H1 (cell line): ENCODE measurements around the gene PKM. TPM values are rescaled to one million over a fixed set of nuclear protein-coding genes. Genes with fewer than 3 reads are reported as not detected.

Experiments used
- CTCF ChIA-PET: fragments of 300-600 bp; sonication (Branson Sonifier 250); formaldehyde crosslinking; loops from one replicate; lab custom pipeline; 2021; ENCODE audit not compliant: partially characterized antibody; lab: Charles Lee
- POLR2A ChIA-PET: fragments of 300-600 bp; sonication (Branson Sonifier 250); formaldehyde crosslinking; loops from one replicate; lab custom pipeline; 2021; ENCODE audit warnings: inconsistent platforms; ENCODE audit not compliant: partially characterized antibody; lab: Charles Lee
- DNase-seq, 2 experiments: peaks; one replicate each; pipeline versions ENCODE4 v3.0.0 to v3.0.0-alpha.2; 2010 to 2022; ENCODE audit warnings: low spot score in 2 of 2, low read depth in 1 of 2, mixed read lengths in 1 of 2
- FAIRE-seq: peaks from 2 replicates; lab custom pipeline; 2011; peaks lifted over from hg19 to GRCh38; lab: Jason Lieb, UNC
- H2AFZ ChIP-seq: 2 replicates; pipeline ENCODE4 v1.8.1; 2012; ENCODE audit warnings: low read length, inconsistent platforms
- H2AK5ac ChIP-seq: 2 replicates; pipeline ENCODE4 v1.6.1; 2013; ENCODE audit warnings: low read depth, low read length
- H2BK120ac ChIP-seq: replicated peaks from 2 replicates; pipeline ENCODE3; 2013; ENCODE audit warnings: low read depth, low read length, inconsistent platforms
- H2BK12ac ChIP-seq: 2 replicates; pipeline ENCODE4 v1.6.1; 2013; ENCODE audit warnings: low read depth, low read length
- H2BK15ac ChIP-seq: 2 replicates; pipeline ENCODE4 v1.6.1; 2013; ENCODE audit warnings: low read length
- H2BK20ac ChIP-seq: 2 replicates; pipeline ENCODE4 v1.6.1; 2013; ENCODE audit warnings: low read length
- H2BK5ac ChIP-seq: 2 replicates; pipeline ENCODE4 v1.6.1; 2013; ENCODE audit warnings: low read depth, low read length
- H3K14ac ChIP-seq: 2 replicates; pipeline ENCODE4 v1.6.1; 2013; ENCODE audit warnings: inconsistent platforms; ENCODE audit not compliant: insufficient read length
- H3K18ac ChIP-seq: 2 replicates; pipeline ENCODE4 v1.6.1; 2013; ENCODE audit warnings: low read length; ENCODE audit errors: extremely low read depth
- H3K23ac ChIP-seq: 2 replicates; pipeline ENCODE4 v1.6.1; 2013; ENCODE audit warnings: inconsistent platforms; ENCODE audit not compliant: insufficient read length
- H3K23me2 ChIP-seq: 2 replicates; pipeline ENCODE4 v1.6.1; 2013; ENCODE audit warnings: low read depth, low read length
- H3K27ac ChIP-seq: 2 replicates; pipeline ENCODE4 v1.6.1; 2011; ENCODE audit warnings: low read depth, low read length, inconsistent platforms
- H3K27me3 ChIP-seq, 4 experiments: replicated peaks in 1 of 4; 1 replicate in 1 of 4; 2 replicates in 3 of 4; pipeline versions ENCODE4 v1.6.1 to v1.8.1; 2011 to 2013; ENCODE audit warnings: low read length in 3 of 4, mild to moderate bottlenecking in 3 of 4, inconsistent platforms in 2 of 4, mixed read lengths in 2 of 4, moderate library complexity in 1 of 4; ENCODE audit not compliant: control insufficient read depth in 3 of 4, insufficient read depth in 3 of 4; ENCODE audit errors: extremely low read depth in 1 of 4
- H3K36me3 ChIP-seq, 4 experiments: 2 replicates each; pipeline versions ENCODE4 v1.6.1 to v1.8.1; 2011 to 2013; ENCODE audit warnings: mild to moderate bottlenecking in 4 of 4, low read length in 3 of 4, moderate library complexity in 2 of 4, control low read depth in 1 of 4, inconsistent platforms in 1 of 4; ENCODE audit not compliant: insufficient read depth in 4 of 4, control insufficient read depth in 2 of 4
- H3K4ac ChIP-seq: replicated peaks from 2 replicates; pipeline ENCODE3; 2013; ENCODE audit warnings: low read length, low read depth, mixed read lengths, inconsistent platforms; ENCODE audit not compliant: insufficient read length
- H3K4me1 ChIP-seq, 4 experiments: replicated peaks in 1 of 4; 1 replicate in 1 of 4; 2 replicates in 3 of 4; pipeline versions ENCODE4 v1.6.1 to v1.8.1; 2011 to 2013; ENCODE audit warnings: low read length in 3 of 4, inconsistent platforms in 2 of 4, mixed read lengths in 1 of 4; ENCODE audit not compliant: insufficient read depth in 4 of 4, control insufficient read depth in 3 of 4
- H3K4me2 ChIP-seq, 2 experiments: 2 replicates each; pipeline versions ENCODE4 v1.6.1 to v1.8.1; 2011 to 2013; ENCODE audit warnings: low read depth in 2 of 2, low read length in 2 of 2, control low read depth in 1 of 2, inconsistent platforms in 1 of 2, mild to moderate bottlenecking in 1 of 2; ENCODE audit not compliant: insufficient read depth in 1 of 2
- H3K4me3 ChIP-seq, 4 experiments: fragments of 200-600, 300-600 bp in 1 of 4; sonication (generic), shearing (Covaris generic), sonication (Bioruptor Twin) in 1 of 4; 2 replicates each; pipeline versions ENCODE4 v1.5.1 to v1.8.1; 2011 to 2016; ENCODE audit warnings: low read length in 4 of 4, low read depth in 3 of 4, control low read depth in 2 of 4, inconsistent platforms in 2 of 4, mild to moderate bottlenecking in 2 of 4, mixed read lengths in 1 of 4, moderate library complexity in 1 of 4; ENCODE audit not compliant: insufficient read depth in 2 of 4; ENCODE audit errors: extremely low read depth in 1 of 4
- H3K56ac ChIP-seq: replicated peaks from 2 replicates; pipeline ENCODE3; 2013; ENCODE audit warnings: low read depth, mild to moderate bottlenecking, mixed read lengths, low read length, inconsistent platforms; ENCODE audit not compliant: insufficient read length
- H3K79me1 ChIP-seq: 2 replicates; pipeline ENCODE4 v1.6.1; 2013; ENCODE audit warnings: low read depth, low read length, control low read depth
- H3K79me2 ChIP-seq, 2 experiments: 2 replicates each; pipeline versions ENCODE4 v1.6.1 to v1.8.1; 2012 to 2013; ENCODE audit warnings: low read length in 2 of 2, mild to moderate bottlenecking in 2 of 2, inconsistent platforms in 1 of 2; ENCODE audit not compliant: insufficient read depth in 2 of 2, control insufficient read depth in 1 of 2
- H3K9ac ChIP-seq, 4 experiments: replicated peaks in 1 of 4; 1 replicate in 1 of 4; 2 replicates in 3 of 4; pipeline versions ENCODE4 v1.6.1 to v1.8.1; 2011 to 2013; ENCODE audit warnings: low read depth in 3 of 4, low read length in 3 of 4, control low read depth in 2 of 4, mild to moderate bottlenecking in 2 of 4, moderate library complexity in 2 of 4, inconsistent platforms in 1 of 4; ENCODE audit errors: extremely low read depth in 1 of 4
- H3K9me3 ChIP-seq, 2 experiments: 2 replicates each; pipeline versions ENCODE4 v1.6.1 to v1.8.1; 2012 to 2013; ENCODE audit warnings: mild to moderate bottlenecking in 2 of 2, moderate library complexity in 2 of 2, control low read depth in 1 of 2, inconsistent platforms in 1 of 2, low read depth in 1 of 2, low read length in 1 of 2, mixed read lengths in 1 of 2; ENCODE audit not compliant: insufficient read depth in 2 of 2
- H4K20me1 ChIP-seq, 2 experiments: replicated peaks in 1 of 2; 2 replicates each; pipeline versions ENCODE3 to v1.8.1; 2011 to 2013; ENCODE audit warnings: inconsistent platforms in 2 of 2, low read length in 2 of 2, mild to moderate bottlenecking in 1 of 2; ENCODE audit not compliant: insufficient read depth in 2 of 2, control insufficient read depth in 1 of 2
- H4K5ac ChIP-seq: 2 replicates; pipeline ENCODE4 v1.6.1; 2013; ENCODE audit warnings: low read length, low read depth, mixed read lengths, inconsistent platforms; ENCODE audit not compliant: insufficient read length
- H4K8ac ChIP-seq: 2 replicates; pipeline ENCODE4 v1.8.0; 2013; ENCODE audit warnings: mild to moderate bottlenecking, moderate library complexity, low read length, inconsistent platforms; ENCODE audit not compliant: insufficient read depth; ENCODE audit errors: extremely low read depth
- H4K91ac ChIP-seq: replicated peaks from 2 replicates; pipeline ENCODE3; 2013; ENCODE audit warnings: low read length, mixed read lengths, inconsistent platforms; ENCODE audit not compliant: insufficient read length
- EGR1 ChIP-seq: IDR thresholded peaks from 2 replicates; pipeline ENCODE4 v1.6.1; 2011; ENCODE audit warnings: low read depth, low read length, borderline replicate concordance
- SP1 ChIP-seq: IDR thresholded peaks from 2 replicates; pipeline ENCODE4 v1.6.1; 2011; ENCODE audit warnings: low read depth, low read length
- WGBS, 2 experiments: shearing (Covaris generic) in 1 of 2; methylation state at CpG; one replicate each; pipeline versions ENCODE4 v1.1.6 to v1.1.7; 2013 to 2015; ENCODE audit warnings: low lambda C conversion rate in 2 of 2, mixed read lengths in 2 of 2, inconsistent platforms in 1 of 2, low coverage in 1 of 2, missing lambda C conversion rate in 1 of 2; ENCODE audit not compliant: insufficient replicate concordance in 2 of 2, insufficient coverage in 1 of 2, insufficient read length in 1 of 2; ENCODE audit errors: extremely low coverage in 1 of 2, missing lambda C conversion rate in 1 of 2; 5-methylcytosine and 5-hydroxymethylcytosine counted together
- polyA plus RNA-seq, 7 experiments: library from polyadenylated mRNA; depleted of rRNA in 3 of 7; stranded (reverse) in 5 of 7; unstranded in 2 of 7; fragments of >200 nt in 5 of 7; fragments of 200-250 nt in 2 of 7; gene quantifications; 1 replicate in 5 of 7; 2 replicates in 1 of 7; 4 replicates in 1 of 7; pipeline versions ENCODE4 v1.2.1 to v1.2.3, GENCODE V29; 2011 to 2013; ENCODE audit warnings: missing spikeins in 2 of 7, mixed read lengths in 2 of 7
- total RNA-seq: library from RNA; stranded (reverse); fragmentation: NEBNext Ultra II Directional; extraction: Animal tissue kit (Norgen Biotek cat#: 25700); gene quantifications from 2 replicates; pipeline ENCODE4 v1.2.1, GENCODE V29; 2021

Gene PKM
- total and polyA plus RNA-seq, 2 of the 8 experiments (the other 6 are each of a cell fraction or from before 2014, with no cell fraction given) = 780 to 856 TPM

- CTCF ChIA-PET = interaction anchor here (1.0 to 1.7 kb wide), 2 partner anchors 10 to 79 kb away, joined by 4 read pairs; no protein-coding TSS in a partner anchor
Measured at GRCh38 chr15:72206677-72207000, 24.4 kb downstream of the PKM start.

More at GRCh38 chr15:72206677-72207000, 24.4 kb downstream of the PKM start:
- no peak overlapping the region for H2AK5ac ChIP-seq
- H2BK20ac ChIP-seq = no peak overlapping the region
- no peak overlapping the region for H3K23ac ChIP-seq
- H3K23me2 ChIP-seq = no peaks in the 10 kb centered on the region
- H3K79me2 ChIP-seq = no peaks in the 10 kb centered on the region; a peak in 1 of 4 replicates
- H3K9me3 ChIP-seq = no peaks in the 10 kb centered on the region
- H4K5ac ChIP-seq = no peak overlapping the region
- no peak overlapping the region for H3K9ac ChIP-seq
- no peak overlapping the region for H2BK15ac ChIP-seq
- no peak overlapping the region for H2BK120ac ChIP-seq
- no peak overlapping the region for H3K18ac ChIP-seq
- no peak overlapping the region for H4K8ac ChIP-seq
- H3K27ac ChIP-seq = no peak overlapping the region
- no peak overlapping the region for H2AFZ ChIP-seq
- H3K36me3 ChIP-seq = peaks cover 65 to 100% (median 92%) of the 10 kb centered on the region in 4 experiments
- H3K4me2 ChIP-seq = no peak overlapping the region
- no peak overlapping the region for H2BK12ac ChIP-seq
- no peak overlapping the region for H3K4me3 ChIP-seq
- H3K56ac ChIP-seq = no peak overlapping the region
- H4K20me1 ChIP-seq = peaks cover 14 to 30% of the 10 kb centered on the region in 2 experiments
- no peak overlapping the region for H4K91ac ChIP-seq
- TF ChIP-seq EGR1 (no peak), SP1 (peak; percentile 10; the same call in 1 of the 2 replicates)
- no peak overlapping the region for H3K4ac ChIP-seq
- no peak overlapping the region for H2BK5ac ChIP-seq
- H3K27me3 ChIP-seq = no peaks in the 10 kb centered on the region
- FAIRE-seq (no peak), DNase-seq (no peak)
- H3K79me1 ChIP-seq = peaks cover 5% of the 10 kb centered on the region
- H3K4me1 ChIP-seq = no peaks in the 10 kb centered on the region
- WGBS, 2 experiments = 90% methylated on average over 5 of the region's 5 CpGs; no CpG with 5 or more reads in 1 of the 2 experiments
- POLR2A ChIA-PET = interaction anchor here (1.3 to 1.4 kb wide), 2 partner anchors 9 to 55 kb away, joined by 4 to 5 read pairs; partner anchors contain the start of gene GRAMD2A
- H3K14ac ChIP-seq = no peak overlapping the region
